ENCODE data around the gene ZNF777.
A peak's percentile ranks its signal among the peaks of the same experiment; 100 is the strongest.
"Not testable (repeated sequence)": the region's sequence is repeated elsewhere in the genome, so short reads cannot be mapped to it uniquely, and the experiment has no call there.

The ZNF777 gene

DNA sequence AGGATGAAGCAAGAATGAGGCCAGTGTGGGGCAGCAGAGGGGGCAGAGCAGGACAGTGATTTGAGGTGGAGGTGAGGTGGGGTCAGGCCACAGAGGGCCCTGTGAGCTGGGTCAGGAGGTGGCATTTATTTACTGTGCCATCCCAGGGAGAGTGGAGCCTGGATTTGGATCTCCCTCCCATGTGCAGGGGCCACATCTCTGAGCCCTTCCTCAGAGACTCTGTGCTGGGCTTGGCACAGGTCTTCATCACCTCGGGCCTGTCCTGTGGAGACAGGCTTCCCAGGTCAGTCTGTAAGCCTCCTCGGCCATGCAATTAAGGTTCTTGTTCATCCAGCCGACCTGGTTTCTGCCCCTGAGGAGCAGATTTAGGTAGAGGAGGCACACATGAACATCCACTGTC is 40.9 kb downstream of the ZNF777 start:
- no peak for DNase-seq (ENCODE audit: low read depth in 4 of 4, low spot score in 1 of 4)

DNA sequence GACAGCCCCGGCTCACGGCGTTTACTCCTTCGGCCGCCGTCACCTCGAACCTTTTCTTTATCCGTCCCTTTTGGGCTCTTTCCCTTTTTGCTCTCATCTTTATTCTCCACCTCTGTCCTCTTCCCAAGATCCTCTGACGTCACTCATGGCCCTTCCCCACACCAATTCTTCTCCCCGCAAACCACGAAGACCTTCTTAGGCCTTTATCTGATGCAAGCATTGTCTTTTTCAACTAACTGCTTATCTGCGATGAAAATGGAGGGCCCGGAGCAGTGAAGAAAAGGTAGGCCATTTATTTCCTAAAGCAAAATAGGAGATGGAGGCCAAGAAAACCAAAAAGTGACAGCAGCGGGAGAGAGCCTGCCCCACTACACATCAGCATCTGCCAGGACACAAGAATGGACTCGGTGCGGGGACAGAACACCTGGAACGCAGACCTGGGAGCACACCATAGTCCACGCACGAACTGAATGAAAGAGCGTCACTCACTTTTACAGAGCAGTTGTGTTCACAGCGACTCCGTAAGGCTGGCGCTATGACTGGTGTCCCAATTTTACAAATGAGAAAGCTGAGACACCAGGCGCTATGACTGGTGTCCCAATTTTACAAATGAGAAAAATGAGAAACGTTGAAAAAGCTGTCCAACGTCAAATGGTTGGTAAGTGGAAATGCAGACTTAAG is 45.3 kb downstream of the ZNF777 start:
- DNase-seq (ENCODE audit: low read depth in 4 of 4, low spot score in 1 of 4) = no peak

DNA sequence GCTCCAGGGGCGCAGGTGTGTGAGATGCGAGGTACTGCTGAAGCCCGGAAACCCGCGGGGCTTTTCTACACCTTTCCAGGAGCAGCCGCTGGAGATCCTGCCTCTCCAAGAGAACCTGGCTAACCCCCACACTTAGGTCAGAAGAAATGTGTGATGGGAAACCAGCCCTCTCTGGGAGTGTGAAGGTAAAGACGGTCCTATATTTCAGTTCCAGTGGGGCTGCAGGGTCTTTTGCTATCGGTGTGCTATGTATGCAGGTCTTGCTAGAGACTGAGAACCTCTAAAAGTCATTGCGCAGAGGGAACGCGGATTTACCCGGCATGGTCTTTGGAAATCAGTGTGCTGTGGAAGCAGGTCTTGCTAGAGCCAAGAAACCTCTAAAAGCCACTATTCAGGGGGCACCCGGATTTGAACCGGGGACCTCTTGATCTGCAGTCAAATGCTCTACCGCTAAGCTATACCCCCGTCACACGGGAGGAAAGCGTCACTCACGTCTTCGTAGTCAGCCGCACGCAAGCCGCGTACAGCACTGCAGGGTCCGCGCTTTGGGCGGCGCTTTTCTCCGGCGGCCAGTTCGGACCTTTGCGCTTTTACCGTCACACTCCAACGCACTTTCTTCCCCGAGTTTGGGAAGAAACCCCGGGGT is 46.0 kb downstream of the ZNF777 start:
- DNase-seq (ENCODE audit: low read depth in 4 of 4, low spot score in 1 of 4) = peak in 2 of 4 experiments; percentile 44 to 57

DNA sequence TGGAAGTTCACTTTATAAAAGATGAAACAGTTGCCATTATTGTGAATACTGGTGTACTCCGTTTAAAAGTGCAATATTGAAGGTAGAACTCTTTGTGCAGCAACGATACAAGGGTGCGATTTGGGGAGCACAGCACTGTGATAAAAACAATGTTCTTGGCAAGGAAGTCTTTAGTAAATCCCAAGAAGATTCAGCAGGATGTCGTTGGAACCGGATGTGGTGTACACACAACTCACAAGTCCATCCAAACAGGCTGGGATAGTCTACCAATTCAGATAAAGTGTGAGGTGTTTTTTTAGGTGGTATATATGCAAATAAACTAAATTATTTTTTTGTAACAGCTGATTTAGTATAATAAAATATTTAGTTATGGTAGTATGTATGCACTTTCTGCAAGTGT is 46.7 kb downstream of the ZNF777 start:
- DNase-seq (ENCODE audit: low read depth in 4 of 4, low spot score in 1 of 4) = no peak

DNA sequence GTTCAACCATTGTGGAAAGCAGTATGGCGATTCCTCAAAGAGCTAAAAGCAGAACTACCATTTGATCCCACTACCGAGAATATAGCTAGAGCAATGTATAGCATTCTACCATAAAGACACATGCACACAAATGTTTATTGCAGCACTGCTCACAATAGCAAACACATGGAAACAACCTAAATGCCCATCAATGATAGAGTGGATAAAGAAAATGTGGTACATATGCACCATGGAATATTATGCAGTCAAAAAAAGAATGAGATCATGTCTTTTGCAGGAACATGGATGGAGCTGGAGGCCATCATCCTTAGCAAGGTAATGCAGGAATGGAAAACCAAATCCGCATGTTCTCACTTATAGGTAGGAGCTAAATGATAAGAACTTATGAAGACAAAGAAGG is 47.8 kb downstream of the ZNF777 start:
- not testable (repeated sequence) for DNase-seq (ENCODE audit: low read depth in 4 of 4, low spot score in 1 of 4)

DNA sequence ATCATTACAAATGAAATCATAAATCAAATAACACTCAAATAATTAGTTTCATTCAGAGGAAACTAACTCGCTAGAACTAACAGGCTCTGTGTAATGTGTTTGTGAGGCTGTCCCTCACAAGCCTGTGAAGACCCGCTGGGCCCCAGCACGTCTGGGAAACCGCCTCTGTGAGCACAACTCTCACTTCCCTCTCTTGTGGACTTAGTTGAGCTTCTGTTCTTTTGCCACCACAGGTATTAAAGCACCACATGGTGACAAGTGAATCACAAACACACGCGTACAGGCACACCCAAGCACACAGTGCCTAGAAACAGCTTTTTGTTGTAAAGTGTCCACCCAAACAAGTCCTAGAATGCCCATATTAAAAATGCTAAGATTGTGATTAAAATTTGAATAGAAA is 51.0 kb downstream of the ZNF777 start:
- no peak for DNase-seq (ENCODE audit: low read depth in 4 of 4, low spot score in 1 of 4)

DNA sequence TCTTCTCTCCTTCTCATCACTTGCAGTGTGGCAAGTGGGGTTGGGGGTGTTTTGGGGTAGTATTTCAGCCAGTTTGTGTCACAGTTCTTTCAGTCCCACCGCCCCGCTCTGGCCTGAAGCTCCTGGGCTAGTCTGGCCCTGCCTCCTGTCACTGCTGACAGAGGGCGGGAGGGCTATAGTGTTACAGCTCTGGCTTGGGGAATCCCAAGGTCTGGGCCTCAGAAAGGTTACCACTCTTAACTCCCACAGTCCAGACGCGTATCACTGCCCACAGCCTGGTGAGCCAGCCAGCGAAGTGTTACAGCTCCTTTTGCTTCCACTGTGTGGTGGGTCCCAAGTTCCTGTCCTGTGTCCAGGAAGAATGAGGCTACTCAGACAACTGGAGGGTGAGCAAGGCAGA is 56.0 kb downstream of the ZNF777 start:
- no peak for DNase-seq (ENCODE audit: low read depth in 4 of 4, low spot score in 1 of 4)

DNA sequence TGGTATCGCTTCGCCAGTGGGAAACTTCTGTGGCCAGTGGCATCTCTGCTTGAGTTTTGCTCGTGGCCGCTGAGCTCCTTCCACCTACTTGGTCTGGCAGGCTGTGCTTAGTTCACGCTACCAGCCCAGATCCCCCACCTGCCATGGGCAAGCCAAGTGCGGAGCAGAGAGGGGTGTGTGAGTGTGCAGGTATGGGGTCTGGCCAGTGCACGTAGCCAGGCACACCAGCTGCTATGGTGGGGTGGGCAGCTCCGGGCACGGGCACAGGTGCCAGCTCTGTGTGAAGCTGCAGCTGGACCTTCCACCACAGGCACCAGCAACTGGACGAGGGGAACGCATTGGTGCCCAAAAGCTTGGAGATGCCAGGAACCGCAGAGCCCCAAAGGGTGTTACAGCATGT is 56.5 kb downstream of the ZNF777 start:
- DNase-seq (ENCODE audit: low read depth in 4 of 4, low spot score in 1 of 4) = no peak

DNA sequence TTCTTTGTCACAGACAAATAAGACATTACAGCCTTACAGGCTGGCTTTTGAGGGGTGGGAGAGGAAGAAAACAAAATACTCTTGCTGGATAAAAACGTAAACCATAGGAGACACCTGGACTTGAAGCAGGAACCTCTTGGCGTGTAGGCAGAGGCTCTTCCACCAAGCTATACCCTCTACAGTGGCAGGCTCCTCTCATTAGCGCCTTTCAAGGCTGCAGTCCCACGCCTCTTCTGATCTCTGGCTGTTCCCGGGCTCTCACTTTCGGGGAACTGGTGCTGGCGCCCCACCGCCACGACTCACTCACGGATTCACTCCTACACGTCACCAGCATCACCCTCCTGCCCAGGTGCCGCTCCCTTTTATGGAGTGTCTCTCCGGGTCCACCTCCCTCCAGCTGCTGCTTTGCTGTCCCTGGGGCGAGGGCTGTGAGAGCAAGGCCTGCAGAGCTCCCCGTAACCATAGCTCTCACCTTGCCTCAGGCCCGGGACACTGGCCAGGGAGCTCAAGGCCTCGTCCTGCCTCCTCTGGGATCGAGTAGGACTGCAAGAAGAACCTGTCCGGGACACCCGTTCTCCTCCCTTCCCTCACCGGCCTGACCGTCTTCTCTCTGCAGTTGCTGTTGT is 62.6 kb downstream of the ZNF777 start:
- DNase-seq (ENCODE audit: low read depth in 4 of 4, low spot score in 1 of 4) = no peak

DNA sequence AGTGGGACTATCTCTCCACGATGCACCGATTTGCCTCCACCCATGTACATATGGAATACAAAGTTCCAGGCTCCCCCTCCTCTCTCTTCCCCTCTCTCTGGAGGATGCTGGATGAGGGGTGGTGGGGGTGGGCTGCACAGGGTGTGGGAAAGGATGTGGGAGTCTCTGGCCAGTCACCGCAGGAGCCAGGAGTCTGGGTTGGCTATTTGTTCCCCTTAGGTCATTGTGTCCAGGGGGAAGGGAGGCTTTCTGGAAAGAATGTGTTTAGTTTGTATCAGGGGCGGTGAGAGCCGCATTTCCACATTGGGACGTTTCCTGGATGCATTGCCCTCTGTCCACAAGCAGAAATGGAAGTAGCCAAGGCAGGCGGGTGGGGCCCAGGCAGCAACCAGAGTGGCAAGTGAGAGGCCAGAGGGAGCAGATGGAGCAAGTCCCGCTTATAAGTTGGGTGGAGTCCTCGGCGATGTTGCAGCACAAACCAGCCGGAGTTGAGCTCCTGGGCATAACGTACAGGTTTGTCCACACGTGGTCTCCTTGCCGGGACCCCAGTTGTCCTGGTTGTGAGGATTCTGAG is 63.3 kb downstream of the ZNF777 start:
- no peak for DNase-seq (ENCODE audit: low read depth in 4 of 4, low spot score in 1 of 4)

DNA sequence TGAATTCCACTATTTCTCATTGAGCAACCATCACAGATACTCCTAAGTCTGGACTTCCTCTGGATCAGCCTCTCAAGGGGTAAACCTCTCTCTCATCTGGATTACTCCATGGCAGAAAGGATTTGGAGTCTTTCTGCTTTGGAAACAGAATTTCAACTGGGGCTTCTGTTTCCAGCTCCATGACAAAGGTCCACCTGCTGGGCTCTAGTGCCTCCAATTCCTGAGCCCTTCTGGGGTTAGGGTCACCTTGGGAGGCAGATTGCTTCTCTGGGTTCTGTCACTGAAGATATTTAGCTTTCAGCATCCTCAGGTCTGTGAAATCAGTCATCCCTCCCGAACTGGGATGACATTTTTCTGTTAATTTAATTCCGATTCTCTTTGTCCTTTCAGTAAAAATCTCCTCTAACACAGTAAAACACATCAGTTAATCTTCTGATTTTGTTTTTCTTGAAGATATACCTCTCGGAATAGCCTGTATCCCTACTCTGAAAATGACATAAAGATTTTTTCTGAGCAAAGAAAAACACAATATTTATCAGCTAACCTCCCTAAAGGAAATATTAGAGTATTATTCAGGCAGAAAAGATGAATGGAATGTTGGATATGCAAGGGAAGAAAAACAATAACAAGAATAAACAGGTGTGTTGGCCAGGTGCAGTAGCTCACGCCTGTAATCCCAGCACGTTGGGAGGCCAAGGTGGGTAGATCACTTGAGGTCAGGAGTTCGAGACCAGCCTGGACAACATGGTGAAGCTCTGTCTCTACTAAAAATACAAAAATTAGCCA is 72.1 kb downstream of the ZNF777 start:
- not testable (repeated sequence) for DNase-seq (ENCODE audit: low read depth in 4 of 4, low spot score in 1 of 4)

DNA sequence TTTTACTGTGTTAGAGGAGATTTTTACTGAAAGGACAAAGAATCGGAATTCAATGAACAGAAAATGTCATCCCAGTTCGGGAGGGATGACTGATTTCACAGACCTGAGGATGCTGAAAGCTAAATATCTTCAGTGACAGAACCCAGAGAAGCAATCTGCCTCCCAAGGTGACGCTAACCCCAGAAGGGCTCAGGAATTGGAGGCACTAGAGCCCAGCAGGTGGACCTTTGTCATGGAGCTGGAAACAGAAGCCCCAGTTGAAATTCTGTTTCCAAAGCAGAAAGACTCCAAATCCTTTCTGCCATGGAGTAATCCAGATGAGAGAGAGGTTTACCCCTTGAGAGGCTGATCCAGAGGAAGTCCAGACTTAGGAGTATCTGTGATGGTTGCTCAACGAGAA is 74.3 kb downstream of the ZNF777 start:
- DNase-seq (ENCODE audit: low read depth in 4 of 4, low spot score in 1 of 4) = not testable (repeated sequence)

DNA sequence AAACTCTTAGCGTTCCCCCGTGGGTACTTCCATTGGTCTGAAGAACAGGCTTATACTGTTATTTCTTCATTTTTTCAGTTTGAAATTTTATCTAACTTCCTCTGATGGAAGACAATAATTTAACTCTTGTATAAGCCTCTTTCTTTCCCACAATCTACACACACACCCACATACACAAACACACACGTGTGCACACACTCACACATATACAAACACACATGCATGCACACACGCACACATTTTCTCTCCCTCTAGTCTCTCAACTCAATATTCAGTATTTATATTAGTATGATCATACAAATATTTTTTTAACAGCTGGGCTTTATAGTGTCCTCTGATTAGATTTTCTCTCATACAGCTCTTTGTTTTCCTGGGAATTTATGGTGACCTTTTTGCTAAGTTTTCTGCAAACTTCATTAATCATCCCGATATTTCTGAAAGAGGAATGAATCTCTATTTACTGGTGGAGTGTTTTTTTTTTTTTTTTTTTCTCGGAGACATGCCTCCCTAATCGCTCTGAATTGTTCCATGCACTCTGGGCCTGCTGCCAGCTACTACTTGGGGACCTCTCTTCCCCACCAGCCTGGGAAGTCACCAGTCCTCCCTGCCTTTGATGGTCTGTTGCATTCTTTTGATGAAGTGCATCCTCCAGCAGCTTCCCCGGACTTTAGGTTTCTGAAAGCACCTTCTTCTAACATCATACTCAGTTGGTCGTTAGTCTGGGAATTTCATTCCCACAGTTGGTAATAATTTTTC is 75.5 kb downstream of the ZNF777 start:
- DNase-seq (ENCODE audit: low read depth in 4 of 4, low spot score in 1 of 4) = no peak

All from stimulated activated CD4-positive, alpha-beta T cell treated with anti-CD3 and anti-CD28 coated beads, Interleukin-1b, Interleukin-23, amount 100 ng/mL, for 24 hours (primary cell).